Mucosa of stomach (tissue), 1 donor: ENCODE measurements around the gene MAL.

ENCODE experiments used
- H3K27me3 ChIP-seq: one replicate; pipeline ENCODE4 v1.7.0; 2013; ENCODE audit warnings: mild to moderate bottlenecking, low read length; ENCODE audit not compliant: control insufficient read depth, insufficient read depth
- H3K36me3 ChIP-seq: one replicate; pipeline ENCODE4 v1.7.0; 2013; ENCODE audit warnings: low read length; ENCODE audit not compliant: control insufficient read depth, insufficient read depth
- H3K4me1 ChIP-seq: one replicate; pipeline ENCODE4 v1.7.0; 2013; ENCODE audit warnings: mild to moderate bottlenecking, low read length; ENCODE audit not compliant: control insufficient read depth, insufficient read depth
- H3K4me3 ChIP-seq: one replicate; pipeline ENCODE4 v1.7.0; 2013; ENCODE audit warnings: low read length
- H3K9ac ChIP-seq: one replicate; pipeline ENCODE4 v1.7.0; 2013; ENCODE audit warnings: mild to moderate bottlenecking, low read length, moderate library complexity
- H3K9me3 ChIP-seq: one replicate; pipeline ENCODE4 v1.7.0; 2013; ENCODE audit warnings: mild to moderate bottlenecking, low read length, moderate library complexity; ENCODE audit not compliant: control insufficient read depth
- donor health status: Pancreatic carcinoma.

MAL gene

GRCh38 chr2:94990956-94991355, 34.6 kb upstream of the MAL start:
- H3K27me3 ChIP-seq = peaks cover 3% of the 10 kb centered on the region
- no peaks in the 10 kb centered on the region for H3K9me3 ChIP-seq
- no peak overlapping the region for H3K4me3 ChIP-seq
- H3K36me3 ChIP-seq = no peaks in the 10 kb centered on the region
- H3K4me1 ChIP-seq = no peaks in the 10 kb centered on the region
- H3K9ac ChIP-seq = no peak overlapping the region

- H3K4me1 ChIP-seq = no peaks in the 10 kb centered on the region
- no peak overlapping the region for H3K9ac ChIP-seq
- H3K27me3 ChIP-seq = peaks cover 9% of the 10 kb centered on the region
- no peaks in the 10 kb centered on the region for H3K9me3 ChIP-seq
- H3K4me3 ChIP-seq = no peak overlapping the region
- H3K36me3 ChIP-seq = no peaks in the 10 kb centered on the region
Observed at GRCh38 chr2:94992360-94992759, 33.1 kb upstream of the MAL start.

GRCh38 chr2:94993176-94994062, 32.1 kb upstream of the MAL start:
- no peaks in the 10 kb centered on the region for H3K4me1 ChIP-seq
- no peak overlapping the region for H3K9ac ChIP-seq
- H3K27me3 ChIP-seq = peaks cover 20% of the 10 kb centered on the region
- H3K36me3 ChIP-seq = no peaks in the 10 kb centered on the region
- no peaks in the 10 kb centered on the region for H3K9me3 ChIP-seq
- H3K4me3 ChIP-seq = no peak overlapping the region

- peaks cover 25% of the 10 kb centered on the region for H3K27me3 ChIP-seq
Observed at GRCh38 chr2:94994063-94994913, 31.2 kb upstream of the MAL start.

GRCh38 chr2:94994914-94995552, 30.5 kb upstream of the MAL start:
- H3K27me3 ChIP-seq = peaks cover 29% of the 10 kb centered on the region
- H3K4me1 ChIP-seq = no peaks in the 10 kb centered on the region
- H3K4me3 ChIP-seq = no peak overlapping the region
- H3K9me3 ChIP-seq = no peaks in the 10 kb centered on the region
- H3K36me3 ChIP-seq = no peaks in the 10 kb centered on the region
- H3K9ac ChIP-seq = no peak overlapping the region

More at GRCh38 chr2:94994063-94994913, 31.2 kb upstream of the MAL start:
- Histone ChIP-seq H3K9ac (no peak overlapping the region), H3K4me3 (no peak overlapping the region), H3K9me3 (no peaks in the 10 kb centered on the region), H3K36me3 (no peaks in the 10 kb centered on the region), H3K4me1 (no peaks in the 10 kb centered on the region)

- H3K9me3 ChIP-seq = no peaks in the 10 kb centered on the region
- no peaks in the 10 kb centered on the region for H3K4me1 ChIP-seq
- H3K4me3 ChIP-seq = no peak overlapping the region
- no peak overlapping the region for H3K9ac ChIP-seq
- no peaks in the 10 kb centered on the region for H3K36me3 ChIP-seq
- peaks cover 29% of the 10 kb centered on the region for H3K27me3 ChIP-seq
Observed at GRCh38 chr2:94995553-94996304, 29.8 kb upstream of the MAL start.

GRCh38 chr2:94996305-94997100, 29.0 kb upstream of the MAL start:
- Histone ChIP-seq H3K27me3 (peaks cover 29% of the 10 kb centered on the region), H3K4me1 (no peaks in the 10 kb centered on the region), H3K9me3 (no peaks in the 10 kb centered on the region), H3K9ac (no peak overlapping the region), H3K4me3 (no peak overlapping the region), H3K36me3 (no peaks in the 10 kb centered on the region)

GRCh38 chr2:94997981-94998930, 27.3 kb upstream of the MAL start:
- Histone ChIP-seq H3K27me3 (peaks cover 29% of the 10 kb centered on the region), H3K4me3 (no peak overlapping the region), H3K9me3 (no peaks in the 10 kb centered on the region), H3K9ac (no peak overlapping the region), H3K4me1 (no peaks in the 10 kb centered on the region), H3K36me3 (no peaks in the 10 kb centered on the region)

GRCh38 chr2:94999431-94999883, 26.1 kb upstream of the MAL start:
- H3K4me1 ChIP-seq = no peaks in the 10 kb centered on the region
- H3K27me3 ChIP-seq = peaks cover 29% of the 10 kb centered on the region
- no peak overlapping the region for H3K4me3 ChIP-seq
- H3K9me3 ChIP-seq = no peaks in the 10 kb centered on the region
- no peak overlapping the region for H3K9ac ChIP-seq
- no peaks in the 10 kb centered on the region for H3K36me3 ChIP-seq

- H3K4me3 ChIP-seq = no peak overlapping the region
- no peaks in the 10 kb centered on the region for H3K36me3 ChIP-seq
- H3K4me1 ChIP-seq = no peaks in the 10 kb centered on the region
- H3K9me3 ChIP-seq = no peaks in the 10 kb centered on the region
- H3K9ac ChIP-seq = no peak overlapping the region
- peaks cover 26% of the 10 kb centered on the region for H3K27me3 ChIP-seq
Observed at GRCh38 chr2:95001051-95001562, 24.4 kb upstream of the MAL start.
